MM.1S (cell line): Measurements from ENCODE around the gene PSMA7.

Experiments used
- DNase-seq: peaks from one replicate; pipeline ENCODE4 v3.0.0-alpha.2; 2015
- H2AFZ ChIP-seq: fragments of 300-600 bp; sonication (generic); 2 replicates; pipeline ENCODE4 v1.6.0; 2016; ENCODE audit warnings: antibody characterized with exemption, low read length
- H3F3A ChIP-seq: fragments of 300-600 bp; sonication (generic); 2 replicates; pipeline ENCODE4 v1.6.1; 2016; ENCODE audit warnings: mild to moderate bottlenecking, antibody characterized with exemption, low read length, moderate library complexity, mixed read lengths; ENCODE audit not compliant: insufficient read depth
- H3K27ac ChIP-seq: fragments of 300-600 bp; sonication (generic); 2 replicates; pipeline ENCODE4 v1.5.1; 2016; ENCODE audit warnings: mild to moderate bottlenecking, low read length
- H3K27me3 ChIP-seq: fragments of 300-600 bp; sonication (generic); replicated peaks from 2 replicates; pipeline ENCODE4 v1.6.0; 2016; ENCODE audit warnings: low read length; ENCODE audit not compliant: insufficient read depth
- H3K36me3 ChIP-seq: fragments of 300-600 bp; sonication (generic); replicated peaks from 2 replicates; pipeline ENCODE4 v1.6.1; 2016; ENCODE audit warnings: mild to moderate bottlenecking, low read length, mixed read lengths; ENCODE audit not compliant: insufficient read depth
- H3K4me1 ChIP-seq: fragments of 300-600 bp; sonication (generic); 2 replicates; pipeline ENCODE4 v1.6.1; 2016; ENCODE audit warnings: low read length, mixed read lengths
- H3K4me2 ChIP-seq: fragments of 300-600 bp; sonication (generic); 2 replicates; pipeline ENCODE4 v1.6.0; 2016; ENCODE audit warnings: low read depth, low read length
- H3K4me3 ChIP-seq: fragments of 300-600 bp; sonication (generic); 2 replicates; pipeline ENCODE4 v1.5.1; 2016; ENCODE audit warnings: low read length, mixed read lengths
- H3K79me2 ChIP-seq: fragments of 300-600 bp; sonication (generic); 2 replicates; pipeline ENCODE4 v1.6.1; 2016; ENCODE audit warnings: mixed run types, low read length, mixed read lengths
- H3K9ac ChIP-seq: fragments of 300-600 bp; sonication (generic); 2 replicates; pipeline ENCODE4 v1.6.1; 2016; ENCODE audit warnings: low read length, mixed read lengths
- H3K9me2 ChIP-seq: fragments of 300-600 bp; sonication (generic); replicated peaks from 2 replicates; pipeline ENCODE4 v1.6.1; 2016; ENCODE audit warnings: mild to moderate bottlenecking, low read length, mixed read lengths; ENCODE audit not compliant: insufficient read depth
- H3K9me3 ChIP-seq: fragments of 300-600 bp; sonication (generic); replicated peaks from 2 replicates; pipeline ENCODE4 v1.6.1; 2016; ENCODE audit warnings: mild to moderate bottlenecking, low read length, mixed read lengths; ENCODE audit not compliant: insufficient read depth
- H4K20me1 ChIP-seq: fragments of 300-600 bp; sonication (generic); 2 replicates; pipeline ENCODE4 v1.6.1; 2016; ENCODE audit warnings: mild to moderate bottlenecking, low read length, moderate library complexity, mixed read lengths; ENCODE audit not compliant: insufficient read depth
- CTCF ChIP-seq: fragments of 300-600 bp; sonication (generic); IDR thresholded peaks from 2 replicates; pipeline ENCODE4 v1.5.1; 2016; ENCODE audit warnings: antibody characterized with exemption, low read length, mixed read lengths
- EZH2 ChIP-seq: fragments of 300-600 bp; sonication (generic); optimal IDR thresholded peaks from 2 replicates; pipeline ENCODE3; 2017; ENCODE audit warnings: low read depth, mild to moderate bottlenecking, antibody characterized with exemption, low read length, mixed read lengths
- EZH2phosphoT487 ChIP-seq: fragments of 300-600 bp; sonication (generic); IDR thresholded peaks from 2 replicates; pipeline ENCODE4 v1.6.1; 2018; ENCODE audit warnings: antibody characterized with exemption, low read length

PSMA7 gene

GRCh38 chr20:62114894-62115293 lies 28.3 kb downstream of the PSMA7 start:
- H3K79me2 ChIP-seq = no peaks in the 10 kb centered on the region
- no peaks in the 10 kb centered on the region for H3F3A ChIP-seq
- no peaks in the 10 kb centered on the region for H4K20me1 ChIP-seq
- DNase-seq = peak; percentile 35
- H3K27ac ChIP-seq = no peak overlapping the region
- no peak for TF ChIP-seq EZH2phosphoT487
- TF ChIP-seq EZH2 = no peak
- TF ChIP-seq CTCF = no peak
- no peaks in the 10 kb centered on the region for H3K9me2 ChIP-seq
- H3K9ac ChIP-seq = no peak overlapping the region
- H3K36me3 ChIP-seq = no peaks in the 10 kb centered on the region
- no peak overlapping the region for H3K4me3 ChIP-seq
- H3K4me2 ChIP-seq = no peak overlapping the region; the same call in 1 of the 2 replicates
- H3K4me1 ChIP-seq = peaks cover 16% of the 10 kb centered on the region
- H3K27me3 ChIP-seq = peaks cover 23% of the 10 kb centered on the region
- H3K9me3 ChIP-seq = no peaks in the 10 kb centered on the region
- no peak overlapping the region for H2AFZ ChIP-seq

GRCh38 chr20:62112368-62112767 lies 30.8 kb downstream of the PSMA7 start:
- Histone ChIP-seq H3K9me3 (no peaks in the 10 kb centered on the region), H3K4me1 (peaks cover 5% of the 10 kb centered on the region), H3K4me2 (no peak overlapping the region), H3K9ac (no peak overlapping the region), H3F3A (no peaks in the 10 kb centered on the region), H3K4me3 (no peak overlapping the region), H2AFZ (no peak overlapping the region), H3K79me2 (no peaks in the 10 kb centered on the region), H3K27ac (no peak overlapping the region), H3K9me2 (no peaks in the 10 kb centered on the region), H4K20me1 (no peaks in the 10 kb centered on the region), H3K27me3 (peaks cover 25% of the 10 kb centered on the region), H3K36me3 (no peaks in the 10 kb centered on the region)
- DNase-seq = no peak
- no peak for TF ChIP-seq CTCF
- no peak for TF ChIP-seq EZH2phosphoT487

- no peak for DNase-seq
- Histone ChIP-seq H3K27me3 (peaks cover 27% of the 10 kb centered on the region), H3K4me1 (no peaks in the 10 kb centered on the region), H3K9me3 (no peaks in the 10 kb centered on the region), H3K4me3 (no peak overlapping the region), H3K36me3 (no peaks in the 10 kb centered on the region), H3F3A (no peaks in the 10 kb centered on the region), H3K27ac (no peak overlapping the region), H3K4me2 (no peak overlapping the region), H3K9me2 (no peaks in the 10 kb centered on the region), H3K9ac (no peak overlapping the region), H2AFZ (no peak overlapping the region), H4K20me1 (no peaks in the 10 kb centered on the region), H3K79me2 (no peaks in the 10 kb centered on the region)
- TF ChIP-seq EZH2 (no peak), EZH2phosphoT487 (no peak), CTCF (no peak)
These were observed 32.0 kb downstream of the PSMA7 start for GRCh38 chr20:62111148-62111547.

GRCh38 chr20:62105592-62105991 lies 37.6 kb downstream of the PSMA7 start:
- no peaks in the 10 kb centered on the region for H3K9me2 ChIP-seq

More at GRCh38 chr20:62105592-62105991, 37.6 kb downstream of the PSMA7 start:
- Histone ChIP-seq H3K4me3 (no peak overlapping the region), H3K79me2 (no peaks in the 10 kb centered on the region), H3K27ac (no peak overlapping the region), H4K20me1 (no peaks in the 10 kb centered on the region), H3F3A (no peaks in the 10 kb centered on the region), H3K27me3 (peaks cover 44% of the 10 kb centered on the region), H2AFZ (no peak overlapping the region), H3K36me3 (no peaks in the 10 kb centered on the region), H3K9ac (no peak overlapping the region), H3K4me2 (no peak overlapping the region), H3K4me1 (no peaks in the 10 kb centered on the region), H3K9me3 (no peaks in the 10 kb centered on the region)
- TF ChIP-seq CTCF (no peak), EZH2 (no peak), EZH2phosphoT487 (no peak)
- no peak for DNase-seq
